Adrenal gland (tissue), 12 donors: ENCODE data around the gene PIK3R4. TPM values are rescaled to one million over a fixed set of nuclear protein-coding genes. Genes with fewer than 3 reads are reported as not detected.

Source experiments
- DNase-seq, 7 donors: peaks; one replicate each; pipeline ENCODE4 v3.0.0-alpha.2; 2019 to 2020
- H3K27ac ChIP-seq, 5 donors: fragments of 200-600 bp; sonication (generic) in 4 of 5; 1 replicate in 3 of 5; 2 replicates in 2 of 5; pipeline versions ENCODE4 v1.5.1 to v1.8.0; 2016 to 2020; ENCODE audit warnings: mild to moderate bottlenecking in 1 of 5
- H3K27me3 ChIP-seq: fragments of 200-600 bp; 2 replicates; pipeline ENCODE4 v1.8.0; 2021
- H3K36me3 ChIP-seq, 2 donors: fragments of 200-600 bp; replicated peaks in 1 of 2; 1 replicate in 1 of 2; 2 replicates in 1 of 2; pipeline versions ENCODE4 v1.5.1 to v1.8.0; 2018 to 2022
- H3K4me1 ChIP-seq, 2 donors: fragments of 200-600 bp; replicated peaks in 1 of 2; 1 replicate in 1 of 2; 2 replicates in 1 of 2; pipeline versions ENCODE4 v1.5.1 to v1.8.0; 2018 to 2021
- H3K4me3 ChIP-seq, 4 donors: fragments of 200-600 bp; sonication (generic) in 3 of 4; one replicate each; pipeline ENCODE4 v1.5.1; 2016 to 2018
- H3K9me3 ChIP-seq, 3 donors: fragments of 200-600 bp; sonication (generic) in 1 of 3; replicated peaks in 1 of 3; 1 replicate in 2 of 3; 2 replicates in 1 of 3; pipeline versions ENCODE4 v1.5.1 to v1.8.0; 2016 to 2021
- POLR2A ChIP-seq, 2 donors: fragments of 450-650 bp; IDR thresholded peaks; one replicate each; pipeline ENCODE4 v1.6.1; 2017; ENCODE audit warnings: antibody characterized with exemption in 2 of 2, mild to moderate bottlenecking in 2 of 2, moderate library complexity in 1 of 2
- WGBS, 4 donors: extraction: QIAGEN DNeasy Blood & Tissue Kit in 2 of 4; methylation state at CpG; one replicate each; pipeline versions ENCODE4 v1.1.5 to v1.1.7; 2013 to 2017; 5-methylcytosine and 5-hydroxymethylcytosine counted together
- intact Hi-C, 2 donors: fragments of 100-400 bp; cut with DNase I; formaldehyde crosslinking; loops; one replicate each; pipeline versions ENCODE4 v1.14.1 to v1.15.0; 2022 to 2023
- polyA plus RNA-seq, 3 donors: library from polyadenylated mRNA; stranded (reverse); fragments of 200-250 nt in 2 of 3; fragments of 350-450 nt in 1 of 3; fragmentation: Illumina TruSeq in 1 of 3; extraction: RNeasy Lipid Tissue Mini Kit (QIAGEN cat#74804) in 1 of 3; gene quantifications; one replicate each; pipeline ENCODE4 v1.2.3, GENCODE V29; 2013 to 2014
- total RNA-seq, 9 donors: library from RNA; depleted of rRNA in 4 of 9; stranded (reverse); fragments of >200 nt in 4 of 9; fragments of 120-200 nt in 1 of 9; fragmentation: NEBNext Ultra II Directional in 1 of 9; extraction: Animal tissue kit (Norgen Biotek cat#: 25700) in 1 of 9; gene quantifications; one replicate each; pipeline versions ENCODE4 v1.1.0 to v1.2.4, GENCODE V29; 2013 to 2023
- TF ChIP-seq, protein P1 (sequence below), 6 experiments: fragments of 450-650 bp in 4 of 6; fragments of 200-600 bp in 2 of 6; sonication (generic) in 1 of 6; IDR thresholded peaks; 1 replicate in 5 of 6; 2 replicates in 1 of 6; pipeline versions ENCODE4 v1.5.1 to v1.8.0; 2016 to 2021; ENCODE audit warnings: antibody characterized with exemption in 6 of 6, mild to moderate bottlenecking in 2 of 6, moderate library complexity in 1 of 6
- donor health status: healthy with polysubstance abuse.
- donor health status: Bipolar disorder and iron deficiency.
- donor health status: DM: yes; HTN: yes; CAD: no.
- donor health status: DM: no; HTN: no; CAD: no.
- donor health status: DM: no; HTN: no; CAD: no.
- donor health status: DM: yes; HTN: yes; CAD: no.

PIK3R4 gene
- total and polyA plus RNA-seq, 12 donors: 25.2 to 66.4 (median 29.6) TPM

DNA sequence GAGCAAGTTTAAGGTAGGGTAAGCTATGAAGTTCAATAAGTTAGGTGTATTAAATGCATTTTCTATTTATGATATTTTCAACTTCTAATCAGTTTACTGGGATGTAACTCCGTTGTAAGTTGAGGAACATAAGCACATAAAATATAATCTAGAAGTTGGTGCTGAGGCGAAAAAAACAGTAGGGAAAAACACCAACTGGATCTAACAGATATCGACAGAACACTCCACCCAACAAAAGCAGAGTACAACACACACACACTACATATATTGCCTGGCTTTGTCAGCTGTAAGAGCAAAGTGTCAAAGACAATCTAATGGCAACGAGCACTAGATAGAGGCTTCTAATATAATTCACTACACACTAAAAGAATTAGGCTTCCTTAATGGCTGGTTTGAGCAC lies 8.4 kb downstream of the PIK3R4 start:
- no peaks in the 10 kb centered on the region for H3K27me3 ChIP-seq
- WGBS, 4 donors: 91 to 97% (median 94%) methylated on average over 4 of the region's 4 CpGs
- H3K36me3 ChIP-seq: peaks cover 0 to 11% of the 10 kb centered on the region in 2 donors
- peaks cover 0 to 17% of the 10 kb centered on the region in 2 donors for H3K4me1 ChIP-seq
- no peak for DNase-seq
- TF ChIP-seq POLR2A (IDR thresholded peaks at IDR 0.05): no peak
- TF ChIP-seq, protein P1, sequence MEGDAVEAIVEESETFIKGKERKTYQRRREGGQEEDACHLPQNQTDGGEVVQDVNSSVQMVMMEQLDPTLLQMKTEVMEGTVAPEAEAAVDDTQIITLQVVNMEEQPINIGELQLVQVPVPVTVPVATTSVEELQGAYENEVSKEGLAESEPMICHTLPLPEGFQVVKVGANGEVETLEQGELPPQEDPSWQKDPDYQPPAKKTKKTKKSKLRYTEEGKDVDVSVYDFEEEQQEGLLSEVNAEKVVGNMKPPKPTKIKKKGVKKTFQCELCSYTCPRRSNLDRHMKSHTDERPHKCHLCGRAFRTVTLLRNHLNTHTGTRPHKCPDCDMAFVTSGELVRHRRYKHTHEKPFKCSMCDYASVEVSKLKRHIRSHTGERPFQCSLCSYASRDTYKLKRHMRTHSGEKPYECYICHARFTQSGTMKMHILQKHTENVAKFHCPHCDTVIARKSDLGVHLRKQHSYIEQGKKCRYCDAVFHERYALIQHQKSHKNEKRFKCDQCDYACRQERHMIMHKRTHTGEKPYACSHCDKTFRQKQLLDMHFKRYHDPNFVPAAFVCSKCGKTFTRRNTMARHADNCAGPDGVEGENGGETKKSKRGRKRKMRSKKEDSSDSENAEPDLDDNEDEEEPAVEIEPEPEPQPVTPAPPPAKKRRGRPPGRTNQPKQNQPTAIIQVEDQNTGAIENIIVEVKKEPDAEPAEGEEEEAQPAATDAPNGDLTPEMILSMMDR (IDR thresholded peaks at IDR 0.05): no peak
- no peaks in the 10 kb centered on the region for H3K9me3 ChIP-seq
- intact Hi-C loops: no loop called here
- no peak overlapping the region for H3K4me3 ChIP-seq
- H3K27ac ChIP-seq: no peak overlapping the region

DNA sequence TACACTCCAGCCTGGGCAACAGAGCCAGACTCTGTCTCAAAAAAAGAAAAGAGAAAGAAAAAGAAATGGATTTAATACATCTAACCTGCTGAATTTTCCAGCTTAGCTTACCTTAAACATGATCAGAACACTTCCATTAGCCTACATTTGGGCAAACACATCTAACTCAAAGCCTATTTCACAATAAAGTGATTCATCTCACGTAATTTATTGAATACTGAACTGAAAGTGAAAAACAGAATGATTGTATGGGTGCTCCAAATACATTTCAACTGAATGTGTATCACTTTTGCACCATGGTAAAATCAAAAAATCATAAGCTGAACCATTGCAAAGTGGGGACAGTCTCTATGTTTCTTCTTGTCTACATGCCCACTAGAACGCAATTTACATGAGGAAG lies 9.0 kb downstream of the PIK3R4 start:
- Histone ChIP-seq H3K9me3 (no peaks in the 10 kb centered on the region), H3K4me3 (no peak overlapping the region), H3K36me3 (peaks cover 0 to 13% of the 10 kb centered on the region in 2 donors), H3K27me3 (no peaks in the 10 kb centered on the region), H3K4me1 (peaks cover 0 to 11% of the 10 kb centered on the region in 2 donors), H3K27ac (no peak overlapping the region)
- DNase-seq: no peak
- TF ChIP-seq, protein P1 (IDR thresholded peaks at IDR 0.05): no peak
- TF ChIP-seq POLR2A (IDR thresholded peaks at IDR 0.05): no peak
- 68 to 75% (median 72%) methylated on average over 2 of the region's 2 CpGs for WGBS, 4 donors
- intact Hi-C loops: no loop called here

DNA sequence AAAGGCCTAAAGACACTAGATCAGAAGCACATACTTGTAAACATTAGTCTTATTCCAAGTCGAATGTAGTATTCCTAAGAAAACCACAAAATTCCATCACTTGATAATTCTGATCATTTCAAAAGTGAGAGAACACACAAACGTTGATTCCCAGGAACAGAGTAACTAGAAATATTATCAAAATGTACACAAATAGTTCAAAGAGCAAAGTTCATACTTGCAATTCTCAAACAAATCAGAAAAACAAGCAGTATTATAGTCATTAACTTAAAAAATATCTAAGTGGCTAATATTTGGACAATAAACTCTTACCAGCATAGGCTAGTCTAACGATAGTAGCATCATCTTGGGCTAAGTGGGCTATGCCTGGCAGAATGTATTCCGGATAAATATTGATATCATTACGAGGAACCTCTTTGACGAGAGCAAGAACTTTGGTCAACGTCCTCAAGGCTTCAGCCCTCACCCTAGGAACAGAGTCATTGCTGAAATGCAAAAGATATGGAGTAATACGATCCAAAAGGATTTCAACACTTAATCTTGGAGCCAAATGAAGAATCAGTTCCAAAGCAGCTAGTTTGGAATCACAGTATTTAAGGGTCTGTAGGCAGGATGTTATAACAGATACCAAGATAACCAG lies 13.3 kb downstream of the PIK3R4 start:
- no peak for DNase-seq
- 78 to 89% (median 85%) methylated on average over 8 of the region's 8 CpGs for WGBS, 4 donors
- no peak for TF ChIP-seq POLR2A (IDR thresholded peaks at IDR 0.05)
- TF ChIP-seq, protein P1 (IDR thresholded peaks at IDR 0.05): no peak
- Histone ChIP-seq H3K27me3 (no peaks in the 10 kb centered on the region), H3K27ac (no peak overlapping the region), H3K4me3 (no peak overlapping the region), H3K9me3 (no peaks in the 10 kb centered on the region), H3K4me1 (peaks cover 0 to 7% of the 10 kb centered on the region in 2 donors), H3K36me3 (peaks cover 0 to 13% of the 10 kb centered on the region in 2 donors)
- intact Hi-C loops: no loop called here

DNA sequence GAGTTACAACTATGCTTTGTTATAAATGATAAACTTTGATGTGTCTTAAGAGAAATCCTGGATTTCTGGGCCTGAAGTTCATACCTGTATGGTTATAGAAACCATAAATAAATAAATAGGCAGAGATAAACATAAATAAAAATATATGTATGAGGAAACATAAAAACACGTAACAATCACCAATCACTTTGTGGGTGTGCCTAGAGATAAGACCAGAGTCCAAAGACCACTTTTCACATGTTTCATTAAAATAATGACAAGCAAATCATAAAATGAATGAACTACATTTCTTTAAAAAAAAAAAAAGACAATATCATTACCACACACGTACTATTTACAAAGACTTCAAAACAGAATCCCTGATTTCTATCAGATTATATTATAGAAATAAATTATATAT lies 14.1 kb downstream of the PIK3R4 start:
- WGBS, 4 donors: 93 to 100% (median 96%) methylated on average over 2 of the region's 2 CpGs

More for the DNA sequence above, 14.1 kb downstream of the PIK3R4 start:
- no peak overlapping the region for H3K27ac ChIP-seq
- intact Hi-C loops: no loop called here
- no peak for TF ChIP-seq POLR2A (IDR thresholded peaks at IDR 0.05)
- TF ChIP-seq, protein P1 (IDR thresholded peaks at IDR 0.05): no peak
- H3K9me3 ChIP-seq: no peaks in the 10 kb centered on the region
- DNase-seq: no peak
- peaks cover 0 to 15% of the 10 kb centered on the region in 2 donors for H3K4me1 ChIP-seq
- H3K36me3 ChIP-seq: peaks cover 0 to 13% of the 10 kb centered on the region in 2 donors
- no peaks in the 10 kb centered on the region for H3K27me3 ChIP-seq
- no peak overlapping the region for H3K4me3 ChIP-seq
